K562 (cell line): ENCODE measurements around the gene FAM177B. TPM values are rescaled to one million over a fixed set of nuclear protein-coding genes. Genes with fewer than 3 reads are reported as not detected.

Experiments
- CHD4 ChIP-seq: fragments of 200-600 bp; sonication (generic); IDR thresholded peaks from 3 replicates; pipeline ENCODE4 v1.6.1; 2012; ENCODE audit warnings: low read depth, mild to moderate bottlenecking, mixed read lengths, low read length, inconsistent platforms; ENCODE audit not compliant: insufficient read depth, insufficient replicate concordance, poor library complexity, severe bottlenecking
- CREB5 ChIP-seq: fragments of 250-450 bp; sonication (Bioruptor Pico); IDR thresholded peaks from 2 replicates; pipeline ENCODE4 v1.5.0; 2020; ENCODE audit warnings: mild to moderate bottlenecking
- DMBX1 ChIP-seq: fragments of 250-450 bp; sonication (Bioruptor Pico); IDR thresholded peaks from 2 replicates; pipeline ENCODE4 v1.8.0; 2022; ENCODE audit warnings: inconsistent platforms, mild to moderate bottlenecking, moderate library complexity, borderline replicate concordance
- FOXP1 ChIP-seq: sonication (generic); formaldehyde crosslinking; IDR thresholded peaks from 2 replicates; pipeline ENCODE4 v1.8.0; 2022; ENCODE audit warnings: mild to moderate bottlenecking, missing genetic modification reagents
- IRF2 ChIP-seq: sonication (generic); formaldehyde crosslinking; IDR thresholded peaks from 2 replicates; pipeline ENCODE4 v1.8.1; 2022; ENCODE audit warnings: mild to moderate bottlenecking, missing genetic modification reagents
- IRF9 ChIP-seq: fragments of 450-650 bp; IDR thresholded peaks from 2 replicates; pipeline ENCODE4 v1.6.1; 2016; ENCODE audit warnings: missing biosample characterization, missing genetic modification characterization
- KDM4B ChIP-seq, 2 experiments: fragments of 450-650 bp in 1 of 2; sonication (generic) in 1 of 2; IDR thresholded peaks; 2 replicates each; pipeline ENCODE4 v1.6.1; 2016 to 2017; ENCODE audit warnings: borderline replicate concordance in 2 of 2, antibody characterized with exemption in 1 of 2, low read depth in 1 of 2, mild to moderate bottlenecking in 1 of 2
- MECOM ChIP-seq: fragments of 250-450 bp; sonication (Bioruptor Pico); IDR thresholded peaks from 2 replicates; pipeline ENCODE4 v1.8.0; 2022; ENCODE audit warnings: inconsistent platforms
- MYNN ChIP-seq, 2 experiments: sonication (generic); formaldehyde crosslinking in 1 of 2; IDR thresholded peaks; 2 replicates each; pipeline versions ENCODE4 v1.5.0 to v1.6.1; 2016 to 2020; ENCODE audit warnings: antibody characterized with exemption in 1 of 2, missing genetic modification reagents in 1 of 2
- NCOA4 ChIP-seq: fragments of 450-650 bp; IDR thresholded peaks from 2 replicates; pipeline ENCODE4 v1.6.1; 2018; ENCODE audit warnings: mild to moderate bottlenecking; ENCODE audit not compliant: partially characterized antibody
- PCBP1 ChIP-seq: fragments of 200-400 bp; formaldehyde crosslinking; IDR thresholded peaks from 2 replicates; pipeline ENCODE4 v1.6.1; 2018; ENCODE audit warnings: mild to moderate bottlenecking, low read depth, low read length; ENCODE audit not compliant: poor library complexity, severe bottlenecking
- PTRF ChIP-seq: fragments of 450-650 bp; IDR thresholded peaks from 2 replicates; pipeline ENCODE4 v1.6.1; 2016; ENCODE audit warnings: mild to moderate bottlenecking, missing genetic modification characterization, missing compliant biosample characterization
- RBM34 ChIP-seq: fragments of 200-400 bp; formaldehyde crosslinking; IDR thresholded peaks from 2 replicates; pipeline ENCODE4 v1.6.1; 2018; ENCODE audit warnings: low read length, borderline replicate concordance; ENCODE audit not compliant: insufficient read depth
- RFX5 ChIP-seq: IDR thresholded peaks from 2 replicates; pipeline ENCODE4 v1.6.1; 2011; ENCODE audit warnings: low read depth, mild to moderate bottlenecking, improper control_type of control experiment, low read length
- SAFB2 ChIP-seq: fragments of 200-400 bp; formaldehyde crosslinking; IDR thresholded peaks from 2 replicates; pipeline ENCODE4 v1.6.1; 2018; ENCODE audit warnings: borderline replicate concordance, low read length, low read depth, moderate library complexity; ENCODE audit not compliant: severe bottlenecking
- SMC3 ChIP-seq: conservative IDR thresholded peaks from 2 replicates; pipeline ENCODE4 v1.6.1; 2011; ENCODE audit warnings: low read depth, low read length, improper control_type of control experiment; ENCODE audit not compliant: insufficient read depth
- SRF ChIP-seq, 2 experiments: fragments of 250-450, 450-650 bp in 1 of 2; sonication (Bioruptor Pico) in 1 of 2; sonication (generic) in 1 of 2; formaldehyde crosslinking; IDR thresholded peaks; 2 replicates each; pipeline versions ENCODE4 v1.5.0 to v1.5.1; 2020 to 2022; ENCODE audit warnings: mild to moderate bottlenecking in 1 of 2, missing genetic modification reagents in 1 of 2
- TEAD1 ChIP-seq, 2 experiments: fragments of 450-650 bp in 1 of 2; sonication (generic) in 1 of 2; formaldehyde crosslinking; IDR thresholded peaks; 2 replicates each; pipeline versions ENCODE4 v1.4.0 to v1.8.0; 2020 to 2022; ENCODE audit warnings: mild to moderate bottlenecking in 2 of 2, missing genetic modification reagents in 1 of 2
- ZNF561 ChIP-seq: fragments of 450-650 bp; formaldehyde crosslinking; conservative IDR thresholded peaks from 2 replicates; pipeline ENCODE4 v1.4.0; 2020; ENCODE audit warnings: mild to moderate bottlenecking, moderate library complexity
- polyA plus RNA-seq, 8 experiments: library from polyadenylated mRNA; depleted of rRNA in 4 of 8; stranded (reverse) in 5 of 8; unstranded in 3 of 8; fragments of >200 nt; fragmentation: Nextera tagmentation in 2 of 8; fragmentation: Illumina TruSeq in 1 of 8; extraction: Ambion mirVana in 2 of 8; extraction: Trizol in 1 of 8; gene quantifications; 2 replicates each; pipeline versions ENCODE4 v1.2.1 to v1.2.3, GENCODE V29; 2011 to 2014; ENCODE audit warnings: inconsistent platforms in 1 of 8, missing spikeins in 1 of 8
- total RNA-seq, 7 experiments: library from RNA; depleted of rRNA in 6 of 7; stranded (reverse); fragments of >200 nt in 6 of 7; fragmentation: Illumina TruSeq in 2 of 7; extraction: Trizol in 2 of 7; gene quantifications; 2 replicates each; pipeline versions ENCODE4 v1.2.1 to v1.2.3, GENCODE V29; 2011 to 2021; ENCODE audit warnings: low replicate concordance in 1 of 7
- TF ChIP-seq, protein P1 (sequence below): fragments of 450-650 bp; formaldehyde crosslinking; IDR thresholded peaks from 2 replicates; pipeline ENCODE4 v1.4.0; 2020; ENCODE audit warnings: mild to moderate bottlenecking
- TF ChIP-seq, protein P2 (sequence below): fragments of 450-650 bp; conservative IDR thresholded peaks from 2 replicates; pipeline ENCODE4 v1.6.1; 2016; ENCODE audit warnings: missing genetic modification characterization, low read depth, mild to moderate bottlenecking, control low read depth, missing compliant biosample characterization

FAM177B gene
- total and polyA plus RNA-seq, 9 of the 15 experiments (the other 6 are each of a cell fraction or from before 2014, with no cell fraction given) = not detected

GRCh38 chr1:222713091-222713961 lies 23.7 kb upstream of the FAM177B start (continued):
- TF ChIP-seq TEAD1 (CRISPR knock-in tag; IDR thresholded peaks at IDR 0.05) (no peak), DMBX1 (CRISPR knock-in tag) (no peak), MYNN (IDR thresholded peaks at IDR 0.05) (peak; percentile 61; the same call in 1 of the 2 replicates), MYNN (CRISPR knock-in tag; IDR thresholded peaks at IDR 0.05) (no peak), CHD4 (no peak), IRF2 (CRISPR knock-in tag) (no peak), SAFB2 (no peak), RBM34 (no peak), ZNF561 (CRISPR knock-in tag) (no peak), PCBP1 (no peak), MECOM (CRISPR knock-in tag) (no peak), IRF9 (tag) (no peak), FOXP1 (CRISPR knock-in tag) (peak; percentile 95), RFX5 (no peak), CREB5 (CRISPR knock-in tag) (no peak), SMC3 (no peak), PTRF (tag) (no peak), SRF (CRISPR knock-in tag; IDR thresholded peaks at IDR 0.05) (no peak; a peak in 2 of 4 replicates), NCOA4 (peak; percentile 67), KDM4B (IDR thresholded peaks at IDR 0.05; ENCODE audit: borderline replicate concordance in 2 of 2, low read depth in 1 of 2) (no peak; a peak in 1 of 4 replicates)
- TF ChIP-seq, protein P1, sequence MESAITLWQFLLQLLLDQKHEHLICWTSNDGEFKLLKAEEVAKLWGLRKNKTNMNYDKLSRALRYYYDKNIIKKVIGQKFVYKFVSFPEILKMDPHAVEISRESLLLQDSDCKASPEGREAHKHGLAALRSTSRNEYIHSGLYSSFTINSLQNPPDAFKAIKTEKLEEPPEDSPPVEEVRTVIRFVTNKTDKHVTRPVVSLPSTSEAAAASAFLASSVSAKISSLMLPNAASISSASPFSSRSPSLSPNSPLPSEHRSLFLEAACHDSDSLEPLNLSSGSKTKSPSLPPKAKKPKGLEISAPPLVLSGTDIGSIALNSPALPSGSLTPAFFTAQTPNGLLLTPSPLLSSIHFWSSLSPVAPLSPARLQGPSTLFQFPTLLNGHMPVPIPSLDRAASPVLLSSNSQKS (CRISPR knock-in tag) = no peak
- TF ChIP-seq, protein P2, sequence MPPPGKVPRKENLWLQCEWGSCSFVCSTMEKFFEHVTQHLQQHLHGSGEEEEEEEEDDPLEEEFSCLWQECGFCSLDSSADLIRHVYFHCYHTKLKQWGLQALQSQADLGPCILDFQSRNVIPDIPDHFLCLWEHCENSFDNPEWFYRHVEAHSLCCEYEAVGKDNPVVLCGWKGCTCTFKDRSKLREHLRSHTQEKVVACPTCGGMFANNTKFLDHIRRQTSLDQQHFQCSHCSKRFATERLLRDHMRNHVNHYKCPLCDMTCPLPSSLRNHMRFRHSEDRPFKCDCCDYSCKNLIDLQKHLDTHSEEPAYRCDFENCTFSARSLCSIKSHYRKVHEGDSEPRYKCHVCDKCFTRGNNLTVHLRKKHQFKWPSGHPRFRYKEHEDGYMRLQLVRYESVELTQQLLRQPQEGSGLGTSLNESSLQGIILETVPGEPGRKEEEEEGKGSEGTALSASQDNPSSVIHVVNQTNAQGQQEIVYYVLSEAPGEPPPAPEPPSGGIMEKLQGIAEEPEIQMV (tag) = no peak
